K562 (cell line): Measurements from ENCODE around the gene ABL1. TPM values are rescaled to one million over a fixed set of nuclear protein-coding genes. Genes with fewer than 3 reads are reported as not detected.

Experiments
- ATAC-seq: fragments of 200-7000 bp; cut with Tn5 transposase; 3 replicates; pipeline ENCODE4 v1.9.1; 2020; ENCODE audit warnings: moderate library complexity
- BruUV-seq: library from RNA; stranded (reverse); fragments of 400-500 nt; replicated peaks from 2 replicates; lab custom pipeline; 2021; lab: Mats Ljungman, UMichigan
- CTCF ChIA-PET: fragments of 300-600 bp; formaldehyde crosslinking; extraction: SDS; loops from one replicate; lab custom pipeline; 2021; ENCODE audit warnings: low intra/inter-chr PET ratio; lab: Yijun Ruan, JAX
- POLR2A ChIA-PET: fragments of 300-600, 350-650 bp; sonication (Branson Sonifier 250); formaldehyde crosslinking; extraction: SDS; loops from one replicate; lab custom pipeline; 2021; ENCODE audit warnings: antibody characterized with exemption, inconsistent platforms; lab: Yijun Ruan, JAX
- DNase-seq, 4 experiments: peaks; one replicate each; pipeline versions ENCODE4 v3.0.0 to v3.0.0-alpha.2; 2011 to 2018; ENCODE audit warnings: low spot score in 3 of 4, mixed read lengths in 3 of 4; ENCODE audit errors: extremely low read depth in 1 of 4
- FAIRE-seq: peaks from 2 replicates; lab custom pipeline; 2011; peaks lifted over from hg19 to GRCh38; lab: Jason Lieb, UNC
- H2AFZ ChIP-seq: 2 replicates; pipeline ENCODE4 v1.6.0; 2011; ENCODE audit warnings: low read depth, low read length, control low read depth, inconsistent platforms
- H3K27ac ChIP-seq: fragments of 200-600 bp; 3 replicates; pipeline ENCODE4 v1.8.0; 2011; ENCODE audit warnings: low read depth, mild to moderate bottlenecking, control low read depth, inconsistent platforms, low read length, moderate library complexity, mixed read lengths; ENCODE audit errors: extremely low read depth
- H3K27me3 ChIP-seq, 2 experiments: fragments of 300-600 bp in 1 of 2; 2 replicates in 1 of 2; 3 replicates in 1 of 2; pipeline versions ENCODE4 v1.6.0 to v1.8.0; 2011; ENCODE audit warnings: inconsistent platforms in 2 of 2, low read length in 2 of 2, mild to moderate bottlenecking in 1 of 2, mixed read lengths in 1 of 2, moderate library complexity in 1 of 2; ENCODE audit not compliant: control insufficient read depth in 2 of 2, insufficient read depth in 2 of 2
- H3K36me3 ChIP-seq: fragments of 300-600 bp; 3 replicates; pipeline ENCODE4 v1.8.0; 2011; ENCODE audit warnings: mild to moderate bottlenecking, low read length, inconsistent platforms; ENCODE audit not compliant: control insufficient read depth, insufficient read depth
- H3K4me1 ChIP-seq, 2 experiments: fragments of 200-600 bp in 1 of 2; replicated peaks in 1 of 2; 2 replicates in 1 of 2; 3 replicates in 1 of 2; pipeline versions ENCODE4 v1.5.1 to v1.8.0; 2011; ENCODE audit warnings: inconsistent platforms in 2 of 2, low read length in 2 of 2, mild to moderate bottlenecking in 1 of 2, mixed read lengths in 1 of 2, moderate library complexity in 1 of 2; ENCODE audit not compliant: control insufficient read depth in 2 of 2, insufficient read depth in 2 of 2
- H3K4me2 ChIP-seq: 2 replicates; pipeline ENCODE4 v1.6.1; 2011; ENCODE audit warnings: low read length, control low read depth, inconsistent platforms, mixed read lengths; ENCODE audit not compliant: insufficient read depth
- H3K4me3 ChIP-seq: fragments of 200-600 bp; sonication (generic), shearing (Covaris generic); 2 replicates; pipeline ENCODE4 v1.5.1; 2016; ENCODE audit warnings: control low read depth, inconsistent platforms
- H3K79me2 ChIP-seq: fragments of 200-600 bp; 3 replicates; pipeline ENCODE4 v1.8.0; 2011; ENCODE audit warnings: low read length, inconsistent platforms; ENCODE audit not compliant: control insufficient read depth, insufficient read depth
- H3K9ac ChIP-seq, 2 experiments: 2 replicates each; pipeline versions ENCODE4 v1.6.0 to v1.6.1; 2011; ENCODE audit warnings: low read depth in 2 of 2, low read length in 2 of 2, control low read depth in 1 of 2, inconsistent platforms in 1 of 2, mild to moderate bottlenecking in 1 of 2, mixed read lengths in 1 of 2; ENCODE audit not compliant: insufficient read depth in 1 of 2
- H3K9me1 ChIP-seq: one replicate; pipeline ENCODE4 v1.6.0; 2011; ENCODE audit warnings: inconsistent platforms, mild to moderate bottlenecking, low read length, moderate library complexity; ENCODE audit not compliant: control insufficient read depth, insufficient read depth
- H3K9me3 ChIP-seq: replicated peaks from 2 replicates; pipeline ENCODE4 v1.5.1; 2011; ENCODE audit warnings: low read depth, low read length, inconsistent platforms; ENCODE audit not compliant: control insufficient read depth, insufficient read depth
- H4K20me1 ChIP-seq: replicated peaks from 2 replicates; pipeline ENCODE4 v1.6.1; 2011; ENCODE audit warnings: low read length, inconsistent platforms, mixed read lengths; ENCODE audit not compliant: control insufficient read depth, insufficient read depth
- FOXJ3 ChIP-seq: sonication (generic); formaldehyde crosslinking; IDR thresholded peaks from 2 replicates; pipeline ENCODE4 v1.4.0; 2020; ENCODE audit warnings: mild to moderate bottlenecking, missing genetic modification reagents
- WGBS: fragments of 100-300 bp; shearing (Covaris generic); methylation state at CpG from one replicate; pipeline ENCODE4 v1.1.6; 2016; ENCODE audit warnings: low coverage, mixed read lengths; ENCODE audit not compliant: insufficient coverage; ENCODE audit errors: missing lambda C conversion rate; 5-methylcytosine and 5-hydroxymethylcytosine counted together
- in situ Hi-C: fragments of 300-500 bp; cut with MboI; formaldehyde crosslinking; loops from 4 replicates; pipeline ENCODE4 v1.15.0; 2018; ENCODE audit warnings: inconsistent platforms, mixed read lengths
- intact Hi-C: fragments of 100-400 bp; cut with micrococcal nuclease; formaldehyde crosslinking; loops from 2 replicates; pipeline ENCODE4 v1.14.2; 2022
- polyA plus RNA-seq, 8 experiments: library from polyadenylated mRNA; depleted of rRNA in 4 of 8; stranded (reverse) in 5 of 8; unstranded in 3 of 8; fragments of >200 nt; fragmentation: Nextera tagmentation in 2 of 8; fragmentation: Illumina TruSeq in 1 of 8; extraction: Ambion mirVana in 2 of 8; extraction: Trizol in 1 of 8; gene quantifications; 2 replicates each; pipeline versions ENCODE4 v1.2.1 to v1.2.3, GENCODE V29; 2011 to 2014; ENCODE audit warnings: inconsistent platforms in 1 of 8, missing spikeins in 1 of 8
- total RNA-seq, 7 experiments: library from RNA; depleted of rRNA in 6 of 7; stranded (reverse); fragments of >200 nt in 6 of 7; fragmentation: Illumina TruSeq in 2 of 7; extraction: Trizol in 2 of 7; gene quantifications; 2 replicates each; pipeline versions ENCODE4 v1.2.1 to v1.2.3, GENCODE V29; 2011 to 2021; ENCODE audit warnings: low replicate concordance in 1 of 7
- TF ChIP-seq, protein P1 (sequence below): sonication (generic); formaldehyde crosslinking; IDR thresholded peaks from 2 replicates; pipeline ENCODE4 v1.8.1; 2023; ENCODE audit warnings: mild to moderate bottlenecking, missing genetic modification reagents

The ABL1 gene
- total and polyA plus RNA-seq, 9 of the 15 experiments (the other 6 are each of a cell fraction or from before 2014, with no cell fraction given): 1.5 to 130 (median 37.8) TPM

GRCh38 chr9:130786526-130786925 is 48.5 kb upstream of the ABL1 start:
- WGBS: 91% methylated on average over 4 of the region's 4 CpGs
- no TSS peak for BruUV-seq
- Histone ChIP-seq H3K27me3 (no peaks in the 10 kb centered on the region), H4K20me1 (no peaks in the 10 kb centered on the region), H3K36me3 (peaks cover 32% of the 10 kb centered on the region; the same call in 2 of the 3 replicates), H3K9me3 (peaks cover 16% of the 10 kb centered on the region), H3K4me3 (no peak overlapping the region), H3K4me1 (peaks cover 0 to 6% of the 10 kb centered on the region in 2 experiments; a peak in 2 of 5 replicates), H3K27ac (no peak overlapping the region), H3K9me1 (peaks cover 8% of the 10 kb centered on the region), H3K4me2 (no peak overlapping the region), H2AFZ (no peak overlapping the region), H3K9ac (no peak overlapping the region), H3K79me2 (no peaks in the 10 kb centered on the region)
- FAIRE-seq (no peak), ATAC-seq (no peak), DNase-seq (no peak)
- in situ Hi-C loops: no loop called here
- CTCF ChIA-PET: interaction anchor here (0.5 kb wide), 1 partner anchor 17 kb away, joined by 3 read pairs; no protein-coding TSS in a partner anchor
- POLR2A ChIA-PET: interaction anchor here (0.6 to 7.4 kb wide), 19 partner anchors 11 to 104 kb away, joined by 3 to 42 read pairs (median 5); no protein-coding TSS in a partner anchor
- intact Hi-C loops: no loop called here
- TF ChIP-seq, protein P1, sequence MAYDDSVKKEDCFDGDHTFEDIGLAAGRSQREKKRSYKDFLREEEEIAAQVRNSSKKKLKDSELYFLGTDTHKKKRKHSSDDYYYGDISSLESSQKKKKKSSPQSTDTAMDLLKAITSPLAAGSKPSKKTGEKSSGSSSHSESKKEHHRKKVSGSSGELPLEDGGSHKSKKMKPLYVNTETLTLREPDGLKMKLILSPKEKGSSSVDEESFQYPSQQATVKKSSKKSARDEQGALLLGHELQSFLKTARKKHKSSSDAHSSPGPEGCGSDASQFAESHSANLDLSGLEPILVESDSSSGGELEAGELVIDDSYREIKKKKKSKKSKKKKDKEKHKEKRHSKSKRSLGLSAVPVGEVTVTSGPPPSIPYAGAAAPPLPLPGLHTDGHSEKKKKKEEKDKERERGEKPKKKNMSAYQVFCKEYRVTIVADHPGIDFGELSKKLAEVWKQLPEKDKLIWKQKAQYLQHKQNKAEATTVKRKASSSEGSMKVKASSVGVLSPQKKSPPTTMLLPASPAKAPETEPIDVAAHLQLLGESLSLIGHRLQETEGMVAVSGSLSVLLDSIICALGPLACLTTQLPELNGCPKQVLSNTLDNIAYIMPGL (CRISPR knock-in tag): 0 out of 2 replicates have a peak, but pooled peaks have one; percentile 11
- no peak for TF ChIP-seq FOXJ3 (CRISPR knock-in tag)
